Breast epithelium (tissue), 4 donors: ENCODE results near the gene HIVEP3. TPM values are rescaled to one million over a fixed set of nuclear protein-coding genes. Genes with fewer than 3 reads are reported as not detected.

Experiments
- DNase-seq, 2 donors: peaks; one replicate each; pipeline ENCODE4 v3.0.0-alpha.2; 2019; ENCODE audit warnings: low spot score in 2 of 2
- H3K27ac ChIP-seq, 2 donors: fragments of 200-600 bp; sonication (generic) in 1 of 2; one replicate each; pipeline ENCODE4 v1.5.1; 2016 to 2019; ENCODE audit warnings: mild to moderate bottlenecking in 1 of 2
- H3K27me3 ChIP-seq, 2 donors: fragments of 200-600 bp; sonication (generic) in 1 of 2; one replicate each; pipeline versions ENCODE4 v1.5.1 to v1.6.0; 2017 to 2019; ENCODE audit warnings: control low read depth in 1 of 2, mild to moderate bottlenecking in 1 of 2
- H3K36me3 ChIP-seq: fragments of 200-600 bp; one replicate; pipeline ENCODE4 v1.5.1; 2019
- H3K4me1 ChIP-seq, 2 donors: fragments of 200-600 bp; sonication (generic); one replicate each; pipeline ENCODE4 v1.5.1; 2016 to 2019; ENCODE audit warnings: control low read depth in 1 of 2
- H3K4me3 ChIP-seq, 3 donors: fragments of 200-600 bp; sonication (generic); 1 replicate in 2 of 3; 2 replicates in 1 of 3; pipeline ENCODE4 v1.5.1; 2016 to 2019; ENCODE audit warnings: mild to moderate bottlenecking in 3 of 3, moderate library complexity in 2 of 3
- H3K9me3 ChIP-seq, 2 donors: fragments of 200-600 bp; sonication (generic) in 1 of 2; one replicate each; pipeline ENCODE4 v1.5.1; 2016 to 2019; ENCODE audit warnings: control low read depth in 1 of 2
- POLR2A ChIP-seq: fragments of 450-650 bp; IDR thresholded peaks from one replicate; pipeline ENCODE4 v1.6.1; 2016; ENCODE audit warnings: antibody characterized with exemption, mild to moderate bottlenecking, moderate library complexity
- POLR2AphosphoS5 ChIP-seq, 3 donors: sonication (generic); formaldehyde crosslinking; IDR thresholded peaks; one replicate each; pipeline ENCODE4 v1.6.1; 2017; ENCODE audit warnings: antibody characterized with exemption in 3 of 3
- intact Hi-C: fragments of 100-400 bp; cut with DNase I; formaldehyde crosslinking; loops from one replicate; pipeline ENCODE4 v1.15.1; 2023; ENCODE audit warnings: low total_unique reads
- total RNA-seq, 3 donors: library from RNA; depleted of rRNA; stranded (reverse); fragments of >200 nt; gene quantifications; one replicate each; pipeline ENCODE4 v1.1.0, GENCODE V29; 2016
- TF ChIP-seq, protein P1 (sequence below), 3 donors: fragments of 450-650 bp; IDR thresholded peaks; one replicate each; pipeline ENCODE4 v1.5.1; 2016 to 2017; ENCODE audit warnings: antibody characterized with exemption in 3 of 3, mild to moderate bottlenecking in 3 of 3, moderate library complexity in 3 of 3

The HIVEP3 gene
- total RNA-seq, 3 donors from 2014 or later: 3.5 to 13.5 (median 9.2) TPM

DNA sequence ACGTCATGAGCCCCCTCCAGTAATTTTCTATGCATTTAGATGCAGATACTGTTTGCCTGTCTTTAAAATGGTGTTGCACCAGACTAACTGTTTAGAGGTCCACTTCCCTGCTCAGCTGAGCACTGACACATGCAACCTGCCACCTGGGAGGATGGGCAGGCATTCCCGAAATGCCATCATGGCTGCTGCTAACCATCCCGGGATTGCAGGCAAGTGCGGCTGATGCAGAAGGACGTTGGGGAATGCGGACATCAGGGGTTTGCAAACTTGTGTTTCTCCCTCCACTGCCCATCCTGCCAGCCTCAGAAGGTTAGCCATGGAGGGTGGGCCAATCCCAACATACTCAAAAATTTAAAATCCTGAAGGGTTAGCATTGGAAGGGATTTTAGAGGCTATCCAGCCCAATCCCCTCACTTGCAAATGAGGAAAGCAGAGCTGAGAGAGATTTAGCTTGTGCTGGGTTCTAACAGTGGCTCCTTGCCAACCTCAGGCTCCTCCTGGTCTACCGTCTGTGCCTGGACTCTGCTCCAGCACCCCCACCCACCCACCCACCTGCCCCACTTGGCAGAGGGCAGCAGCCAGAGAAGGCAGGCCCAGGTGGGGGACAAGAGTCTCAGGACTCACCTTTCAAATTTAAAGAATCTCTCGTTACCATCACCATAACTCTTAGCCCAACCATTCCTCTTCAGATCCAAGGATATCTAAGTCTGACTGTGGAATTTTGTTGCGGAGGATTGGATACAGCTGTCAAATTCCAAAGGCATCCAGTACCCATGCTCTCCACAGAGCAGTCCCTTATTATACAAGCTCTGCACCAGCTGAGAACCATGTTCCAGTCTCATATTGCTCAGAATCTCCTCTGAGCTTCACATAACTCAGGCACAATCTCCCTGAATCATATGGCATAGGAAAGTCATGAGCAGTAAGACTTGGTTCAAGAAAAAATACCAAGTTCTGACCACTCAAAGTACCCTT lies 34.2 kb downstream of the HIVEP3 start:
- Histone ChIP-seq H3K36me3 (no peaks in the 10 kb centered on the region), H3K9me3 (no peaks in the 10 kb centered on the region), H3K4me3 (no peak overlapping the region), H3K27me3 (no peaks in the 10 kb centered on the region), H3K27ac (peak overlapping the region in 1 of 2 donors; percentile 77), H3K4me1 (no peaks in the 10 kb centered on the region)
- TF ChIP-seq, protein P1, sequence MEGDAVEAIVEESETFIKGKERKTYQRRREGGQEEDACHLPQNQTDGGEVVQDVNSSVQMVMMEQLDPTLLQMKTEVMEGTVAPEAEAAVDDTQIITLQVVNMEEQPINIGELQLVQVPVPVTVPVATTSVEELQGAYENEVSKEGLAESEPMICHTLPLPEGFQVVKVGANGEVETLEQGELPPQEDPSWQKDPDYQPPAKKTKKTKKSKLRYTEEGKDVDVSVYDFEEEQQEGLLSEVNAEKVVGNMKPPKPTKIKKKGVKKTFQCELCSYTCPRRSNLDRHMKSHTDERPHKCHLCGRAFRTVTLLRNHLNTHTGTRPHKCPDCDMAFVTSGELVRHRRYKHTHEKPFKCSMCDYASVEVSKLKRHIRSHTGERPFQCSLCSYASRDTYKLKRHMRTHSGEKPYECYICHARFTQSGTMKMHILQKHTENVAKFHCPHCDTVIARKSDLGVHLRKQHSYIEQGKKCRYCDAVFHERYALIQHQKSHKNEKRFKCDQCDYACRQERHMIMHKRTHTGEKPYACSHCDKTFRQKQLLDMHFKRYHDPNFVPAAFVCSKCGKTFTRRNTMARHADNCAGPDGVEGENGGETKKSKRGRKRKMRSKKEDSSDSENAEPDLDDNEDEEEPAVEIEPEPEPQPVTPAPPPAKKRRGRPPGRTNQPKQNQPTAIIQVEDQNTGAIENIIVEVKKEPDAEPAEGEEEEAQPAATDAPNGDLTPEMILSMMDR (IDR thresholded peaks at IDR 0.05): no peak
- no peak for TF ChIP-seq POLR2A
- TF ChIP-seq POLR2AphosphoS5 (IDR thresholded peaks at IDR 0.05): no peak
- intact Hi-C loops: no loop called here
- no peak for DNase-seq

DNA sequence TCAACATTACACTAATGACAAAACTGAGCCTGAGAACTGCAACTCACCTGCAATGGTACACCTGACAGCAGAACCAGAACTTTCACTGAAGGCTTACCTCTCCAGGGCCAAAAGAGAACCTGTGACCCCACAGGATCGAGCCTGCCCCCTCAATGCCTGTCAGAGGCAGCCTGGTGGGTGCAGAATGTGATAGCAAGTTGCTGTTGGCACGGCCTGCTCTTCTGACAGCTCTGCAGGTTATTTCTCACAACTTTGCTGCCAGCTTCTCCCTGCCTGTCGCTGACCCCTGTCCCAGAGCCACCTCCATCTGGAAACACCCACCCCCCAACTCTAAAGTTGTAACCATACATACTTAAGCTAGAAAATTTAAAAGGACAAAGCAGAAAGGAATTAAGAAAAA lies 35.2 kb downstream of the HIVEP3 start:
- intact Hi-C loops: no loop called here
- H3K4me3 ChIP-seq: no peak overlapping the region
- no peaks in the 10 kb centered on the region for H3K27me3 ChIP-seq
- H3K4me1 ChIP-seq: no peaks in the 10 kb centered on the region
- no peak for DNase-seq
- TF ChIP-seq POLR2AphosphoS5 (IDR thresholded peaks at IDR 0.05): no peak
- TF ChIP-seq, protein P1 (IDR thresholded peaks at IDR 0.05): no peak
- TF ChIP-seq POLR2A: no peak
- H3K36me3 ChIP-seq: no peaks in the 10 kb centered on the region
- H3K9me3 ChIP-seq: no peaks in the 10 kb centered on the region
- peak overlapping the region; percentile 77 to 81 for H3K27ac ChIP-seq

DNA sequence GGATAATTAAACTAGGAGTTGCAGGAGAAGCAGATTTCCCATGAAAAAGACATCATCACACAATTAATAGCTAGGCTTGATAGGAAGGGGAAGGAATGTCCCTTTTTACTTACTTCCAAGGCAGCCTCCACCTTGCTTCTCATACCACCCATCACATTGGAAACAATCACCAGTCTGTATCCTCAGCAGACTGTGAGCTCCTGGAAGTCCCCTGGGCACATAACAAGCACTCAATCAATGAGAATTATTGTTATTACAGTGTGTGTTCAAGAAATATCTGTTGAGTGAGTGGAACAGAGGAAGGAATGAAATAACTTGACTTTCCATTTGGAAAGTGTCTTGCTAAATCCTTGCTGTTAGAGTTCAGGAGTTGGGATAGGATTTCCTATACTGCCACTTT lies 36.2 kb downstream of the HIVEP3 start:
- Histone ChIP-seq H3K4me3 (no peak overlapping the region), H3K27me3 (no peaks in the 10 kb centered on the region), H3K4me1 (no peaks in the 10 kb centered on the region), H3K36me3 (no peaks in the 10 kb centered on the region), H3K27ac (peak overlapping the region; percentile 77 to 81), H3K9me3 (no peaks in the 10 kb centered on the region)
- no peak for TF ChIP-seq POLR2AphosphoS5 (IDR thresholded peaks at IDR 0.05)
- TF ChIP-seq, protein P1 (IDR thresholded peaks at IDR 0.05): no peak
- no peak for TF ChIP-seq POLR2A
- no peak for DNase-seq
- intact Hi-C loops: no loop called here

DNA sequence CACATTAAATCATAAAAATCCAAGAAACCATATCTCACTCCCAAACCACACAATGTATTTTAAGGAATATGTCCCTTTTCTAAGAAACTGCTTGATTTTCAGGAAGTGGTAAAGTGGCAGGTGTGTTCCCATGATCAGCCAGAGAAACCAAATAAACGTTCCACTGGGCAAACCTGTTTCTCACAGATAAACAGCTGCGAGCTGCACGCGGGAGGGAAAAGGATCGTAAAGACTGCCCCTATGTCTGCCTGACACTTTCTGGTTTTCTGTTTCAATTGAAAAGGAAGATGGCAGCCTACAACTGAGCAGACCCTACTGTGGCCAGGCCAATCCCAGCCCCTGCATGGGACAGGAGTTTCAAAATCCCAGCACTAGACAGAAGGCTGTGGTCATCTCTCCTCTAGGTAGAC lies 36.6 kb downstream of the HIVEP3 start:
- DNase-seq: peak in 1 of 2 donors; percentile 48
- H3K36me3 ChIP-seq: no peaks in the 10 kb centered on the region
- peak overlapping the region; percentile 77 to 81 for H3K27ac ChIP-seq
- H3K4me1 ChIP-seq: no peaks in the 10 kb centered on the region
- H3K9me3 ChIP-seq: no peaks in the 10 kb centered on the region
- TF ChIP-seq POLR2A: no peak
- TF ChIP-seq POLR2AphosphoS5 (IDR thresholded peaks at IDR 0.05): no peak
- intact Hi-C loops: no loop called here
- no peaks in the 10 kb centered on the region for H3K27me3 ChIP-seq
- H3K4me3 ChIP-seq: no peak overlapping the region

DNA sequence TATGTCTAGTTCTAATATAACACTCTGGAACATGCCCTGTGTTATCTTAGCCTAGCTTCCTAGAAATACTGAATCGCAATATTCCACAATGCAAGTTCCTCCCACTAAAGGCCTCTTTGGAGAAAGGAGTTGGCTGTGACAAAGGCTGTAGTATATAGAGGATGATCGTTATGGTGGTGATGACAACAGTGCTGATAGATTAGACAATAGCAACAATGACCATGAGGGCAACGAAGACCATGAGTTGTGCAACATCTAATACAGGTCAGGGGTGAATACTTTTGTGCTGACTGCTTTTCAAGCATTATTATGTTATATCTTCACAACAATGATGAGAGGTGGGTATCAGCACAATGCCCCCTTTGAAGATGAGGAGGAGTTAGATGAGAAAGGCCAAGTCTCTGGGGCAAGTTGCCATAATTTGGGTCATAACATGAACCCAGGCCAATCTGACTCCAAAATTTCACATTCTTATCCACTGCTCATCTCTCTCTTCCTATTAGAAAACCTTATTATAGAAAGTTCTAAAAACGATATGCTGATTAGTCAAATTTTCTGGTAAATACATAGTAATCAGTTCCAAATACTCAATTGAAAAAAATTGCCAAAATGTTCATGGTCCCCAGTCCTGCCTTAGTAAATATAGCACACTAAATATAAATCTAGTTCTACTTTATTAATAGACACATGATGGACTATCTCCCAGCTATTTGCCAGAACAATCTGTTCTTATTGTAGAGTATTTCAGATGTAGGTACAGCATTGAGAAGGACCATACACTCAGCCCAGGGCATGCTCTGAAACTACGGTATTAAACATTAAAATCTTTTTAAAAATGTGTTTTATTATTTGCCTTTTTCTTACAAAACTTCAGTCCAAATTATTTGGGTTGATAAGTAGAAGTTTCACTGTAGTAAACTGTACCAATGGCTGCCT lies 37.5 kb downstream of the HIVEP3 start:
- no peak overlapping the region for H3K4me3 ChIP-seq
- DNase-seq: no peak
- no peaks in the 10 kb centered on the region for H3K4me1 ChIP-seq
- H3K27me3 ChIP-seq: no peaks in the 10 kb centered on the region
- H3K36me3 ChIP-seq: no peaks in the 10 kb centered on the region
- TF ChIP-seq, protein P1 (IDR thresholded peaks at IDR 0.05): no peak
- TF ChIP-seq POLR2AphosphoS5 (IDR thresholded peaks at IDR 0.05) (no peak), POLR2A (no peak)
- peak overlapping the region; percentile 57 to 77 for H3K27ac ChIP-seq
- no peaks in the 10 kb centered on the region for H3K9me3 ChIP-seq
- intact Hi-C loops: no loop called here
